HEK293T (cell line): ENCODE measurements around the gene GPATCH2.

Source experiments
- ARNT ChIP-seq: fragments of 450-650 bp; IDR thresholded peaks from 2 replicates; pipeline ENCODE4 v1.6.1; 2017; ENCODE audit warnings: mild to moderate bottlenecking
- BHLHE40 ChIP-seq: fragments of 450-650 bp; IDR thresholded peaks from 2 replicates; pipeline ENCODE4 v1.6.1; 2016; ENCODE audit warnings: mild to moderate bottlenecking, moderate library complexity, borderline replicate concordance
- CTBP1 ChIP-seq: fragments of 450-650 bp; IDR thresholded peaks from 2 replicates; pipeline ENCODE4 v1.6.1; 2016; ENCODE audit warnings: borderline replicate concordance
- ELF4 ChIP-seq: fragments of 450-650 bp; IDR thresholded peaks from 2 replicates; pipeline ENCODE4 v1.6.1; 2017; ENCODE audit warnings: antibody characterized with exemption
- FOXA1 ChIP-seq: fragments of 450-650 bp; IDR thresholded peaks from 2 replicates; pipeline ENCODE4 v1.6.1; 2016; ENCODE audit warnings: mild to moderate bottlenecking
- FOXK2 ChIP-seq: fragments of 450-650 bp; IDR thresholded peaks from 2 replicates; pipeline ENCODE4 v1.6.1; 2016; ENCODE audit warnings: mild to moderate bottlenecking
- FOXM1 ChIP-seq: fragments of 450-650 bp; IDR thresholded peaks from 2 replicates; pipeline ENCODE4 v1.6.1; 2017; ENCODE audit warnings: mild to moderate bottlenecking, borderline replicate concordance
- HDGF ChIP-seq: fragments of 450-650 bp; IDR thresholded peaks from 2 replicates; pipeline ENCODE4 v1.6.1; 2017; ENCODE audit warnings: antibody characterized with exemption, borderline replicate concordance
- L3MBTL2 ChIP-seq: fragments of 450-650 bp; conservative IDR thresholded peaks from 2 replicates; pipeline ENCODE4 v1.6.1; 2016; ENCODE audit warnings: mild to moderate bottlenecking
- NFRKB ChIP-seq: fragments of 450-650 bp; IDR thresholded peaks from 2 replicates; pipeline ENCODE4 v1.6.1; 2016; ENCODE audit warnings: mild to moderate bottlenecking, moderate library complexity
- PKNOX1 ChIP-seq: fragments of 450-650 bp; IDR thresholded peaks from 2 replicates; pipeline ENCODE4 v1.6.1; 2016
- SP1 ChIP-seq: fragments of 450-650 bp; IDR thresholded peaks from 2 replicates; pipeline ENCODE4 v1.6.1; 2017
- SUZ12 ChIP-seq: fragments of 450-650 bp; IDR thresholded peaks from 2 replicates; pipeline ENCODE4 v1.6.1; 2016; ENCODE audit warnings: mild to moderate bottlenecking
- TARDBP ChIP-seq: fragments of 450-650 bp; IDR thresholded peaks from 2 replicates; pipeline ENCODE4 v1.6.1; 2016

- TF ChIP-seq FOXM1 (no peak), BHLHE40 (no peak), FOXK2 (no peak), SP1 (no peak), ARNT (no peak), SUZ12 (no peak), FOXA1 (no peak), PKNOX1 (no peak), TARDBP (no peak), NFRKB (no peak), ELF4 (no peak), HDGF (no peak), CTBP1 (no peak), L3MBTL2 (no peak)
These were observed 228.6 kb downstream of the GPATCH2 start for GRCh38 chr1:217402301-217402700.
